ENCODE measurements around the gene ABCC1. TPM values are rescaled to one million over a fixed set of nuclear protein-coding genes. Genes with fewer than 3 reads are reported as not detected.
"Not testable (repeated sequence)": the region's sequence is repeated elsewhere in the genome, so short reads cannot be mapped to it uniquely, and the experiment has no call there.

ABCC1 gene
- total RNA-seq, 1 donor = 46.2 TPM

- TF ChIP-seq CTCF (IDR thresholded peaks at IDR 0.05; ENCODE audit: insufficient read depth, low read length) = no peak
- DNase-seq (ENCODE audit: low read depth) = no peak
- H3K4me3 ChIP-seq (ENCODE audit: low read depth, low read length) = no peak overlapping the region
Observed at GRCh38 chr16:16101585-16101984, 152.2 kb downstream of the ABCC1 start.

- no peak for DNase-seq (ENCODE audit: low read depth)
- TF ChIP-seq CTCF (IDR thresholded peaks at IDR 0.05; ENCODE audit: insufficient read depth, low read length) = no peak
- no peak overlapping the region for H3K4me3 ChIP-seq (ENCODE audit: low read depth, low read length)
Observed at GRCh38 chr16:16102738-16103137, 153.3 kb downstream of the ABCC1 start.

GRCh38 chr16:16104132-16104803, 154.9 kb downstream of the ABCC1 start:
- H3K4me3 ChIP-seq (ENCODE audit: low read depth, low read length); DNase-seq (ENCODE audit: low read depth): not testable (repeated sequence)

- DNase-seq (ENCODE audit: low read depth) = not testable (repeated sequence)
Observed at GRCh38 chr16:16104804-16105141, 155.4 kb downstream of the ABCC1 start.

GRCh38 chr16:16105646-16106045, 156.2 kb downstream of the ABCC1 start:
- DNase-seq (ENCODE audit: low read depth) = no peak
- no peak for TF ChIP-seq CTCF (IDR thresholded peaks at IDR 0.05; ENCODE audit: insufficient read depth, low read length)

More at GRCh38 chr16:16104804-16105141, 155.4 kb downstream of the ABCC1 start:
- not testable (repeated sequence) for H3K4me3 ChIP-seq (ENCODE audit: low read depth, low read length)

GRCh38 chr16:16106466-16106865, 157.1 kb downstream of the ABCC1 start:
- H3K4me3 ChIP-seq (ENCODE audit: low read depth, low read length) = no peak overlapping the region
- TF ChIP-seq CTCF (IDR thresholded peaks at IDR 0.05; ENCODE audit: insufficient read depth, low read length) = no peak
- DNase-seq (ENCODE audit: low read depth) = no peak

More at GRCh38 chr16:16105646-16106045, 156.2 kb downstream of the ABCC1 start:
- no peak overlapping the region for H3K4me3 ChIP-seq (ENCODE audit: low read depth, low read length)

DNA sequence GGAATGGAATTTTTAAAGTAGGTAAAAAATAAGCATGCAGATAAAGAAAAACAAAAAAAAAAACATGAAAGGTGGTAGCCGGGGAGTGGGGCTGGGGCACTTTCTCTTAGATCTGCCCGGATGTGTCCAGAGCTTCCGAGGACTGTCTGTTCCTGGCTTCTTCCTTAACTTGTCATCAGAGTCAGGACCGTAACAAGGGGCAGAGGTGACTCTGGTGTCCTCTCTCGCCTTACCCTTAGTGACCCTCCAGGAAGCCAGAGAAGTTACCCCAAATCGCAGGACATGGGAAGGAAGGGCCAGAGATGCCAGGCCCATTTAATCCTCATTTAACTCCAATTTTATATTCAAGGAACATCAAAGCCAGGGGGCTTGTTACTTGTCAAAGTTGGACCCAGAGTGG, 158.4 kb downstream of the ABCC1 start:
- DNase-seq (ENCODE audit: low read depth) = no peak
- TF ChIP-seq CTCF (IDR thresholded peaks at IDR 0.05; ENCODE audit: insufficient read depth, low read length) = no peak
- H3K4me3 ChIP-seq (ENCODE audit: low read depth, low read length) = no peak overlapping the region

GRCh38 chr16:16108759-16109158, 159.3 kb downstream of the ABCC1 start:
- no peak for DNase-seq (ENCODE audit: low read depth)
- TF ChIP-seq CTCF (IDR thresholded peaks at IDR 0.05; ENCODE audit: insufficient read depth, low read length) = no peak

More at GRCh38 chr16:16108759-16109158, 159.3 kb downstream of the ABCC1 start:
- H3K4me3 ChIP-seq (ENCODE audit: low read depth, low read length) = no peak overlapping the region
